Left lung (tissue), 10 donors: ENCODE data around the gene SYT1. TPM values are rescaled to one million over a fixed set of nuclear protein-coding genes. Genes with fewer than 3 reads are reported as not detected.

Experiments
- ATAC-seq: fragments of 200-7000 bp; cut with Tn5 transposase; one replicate; pipeline ENCODE4 v1.9.1; 2020; ENCODE audit warnings: moderate library complexity
- DNase-seq, 4 donors: peaks; one replicate each; pipeline ENCODE4 v3.0.0-alpha.2; 2013 to 2020
- H3K27ac ChIP-seq, 2 donors: fragments of 200-600 bp; sonication (generic) in 1 of 2; one replicate each; pipeline versions ENCODE4 v1.5.0 to v1.8.0; 2020 to 2021
- H3K27me3 ChIP-seq, 2 donors: fragments of 200-600 bp; sonication (generic) in 1 of 2; one replicate each; pipeline versions ENCODE4 v1.5.0 to v1.8.0; 2020 to 2021
- H3K36me3 ChIP-seq, 2 donors: fragments of 200-600 bp; sonication (generic) in 1 of 2; one replicate each; pipeline versions ENCODE4 v1.5.0 to v1.8.0; 2020 to 2021
- H3K4me1 ChIP-seq, 2 donors: fragments of 200-600 bp; one replicate each; pipeline ENCODE4 v1.8.0; 2021
- H3K4me3 ChIP-seq, 2 donors: fragments of 200-600 bp; sonication (generic) in 1 of 2; one replicate each; pipeline versions ENCODE4 v1.5.0 to v1.8.0; 2020 to 2021; ENCODE audit warnings: mild to moderate bottlenecking in 1 of 2
- H3K9me3 ChIP-seq, 2 donors: fragments of 200-600 bp; sonication (generic) in 1 of 2; one replicate each; pipeline versions ENCODE4 v1.5.0 to v1.8.0; 2020 to 2021
- CTCF ChIP-seq, 2 donors: fragments of 200-600 bp; sonication (generic) in 1 of 2; IDR thresholded peaks; one replicate each; pipeline versions ENCODE4 v1.5.0 to v1.8.0; 2021; ENCODE audit warnings: antibody characterized with exemption in 2 of 2
- intact Hi-C, 2 donors: fragments of 100-400 bp; cut with DNase I; formaldehyde crosslinking; loops; one replicate each; pipeline versions ENCODE4 v1.11.2 to v1.14.2; 2022
- polyA plus RNA-seq, 6 donors: library from polyadenylated mRNA; unstranded; fragments of 120-200 nt; gene quantifications; one replicate each; pipeline ENCODE4 v1.2.1, GENCODE V29; 2013; ENCODE audit not compliant: insufficient read length in 6 of 6
- total RNA-seq, 2 donors: library from RNA; stranded (reverse); fragmentation: NEBNext Ultra II Directional; extraction: Animal tissue kit (Norgen Biotek cat#: 25700); gene quantifications; one replicate each; pipeline ENCODE4 v1.2.1, GENCODE V29; 2021
- donor health status: DM: no; HTN: yes; CAD: no.
- donor health status: DM: no; HTN: no; CAD: no.

SYT1 gene
- total and polyA plus RNA-seq, 8 donors: 1.5 to 6.9 (median 4.8) TPM

DNA sequence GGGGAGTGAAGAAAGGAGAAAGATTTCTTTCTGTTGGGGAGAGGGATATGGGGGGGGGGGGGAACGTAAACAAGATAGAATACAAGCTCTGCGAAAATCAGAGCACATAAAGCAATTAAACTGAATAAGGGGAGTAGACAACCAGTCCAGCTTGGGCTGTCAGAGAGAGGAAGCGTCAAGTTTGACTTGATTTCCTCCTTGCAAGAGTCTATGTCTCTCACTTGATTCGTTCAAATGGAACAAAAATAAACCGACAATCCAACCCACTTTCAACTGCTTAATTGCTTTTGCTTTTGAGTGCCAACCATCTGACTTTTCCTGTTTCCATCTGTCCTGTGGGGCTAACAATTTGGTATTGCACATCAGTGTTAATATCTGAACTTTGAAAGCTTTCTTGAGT, 942 bp downstream of the SYT1 start:
- H3K4me3 ChIP-seq: peak overlapping the region in 1 of 2 donors; percentile 42
- no peaks in the 10 kb centered on the region for H3K4me1 ChIP-seq
- peaks cover 14 to 38% of the 10 kb centered on the region in 2 donors for H3K27me3 ChIP-seq
- no peak for DNase-seq
- H3K9me3 ChIP-seq: no peaks in the 10 kb centered on the region
- H3K27ac ChIP-seq: no peak overlapping the region
- intact Hi-C loops: no loop called here
- no peak for TF ChIP-seq CTCF (IDR thresholded peaks at IDR 0.05)
- ATAC-seq: no peak
- H3K36me3 ChIP-seq: no peaks in the 10 kb centered on the region

- H3K9me3 ChIP-seq: no peaks in the 10 kb centered on the region
- no peaks in the 10 kb centered on the region for H3K36me3 ChIP-seq
- DNase-seq: no peak
- ATAC-seq: no peak
- TF ChIP-seq CTCF (IDR thresholded peaks at IDR 0.05): no peak
- H3K27me3 ChIP-seq: peaks cover 14 to 38% of the 10 kb centered on the region in 2 donors
- H3K4me1 ChIP-seq: no peaks in the 10 kb centered on the region
- intact Hi-C loops: no loop called here
- H3K27ac ChIP-seq: no peak overlapping the region
- no peak overlapping the region for H3K4me3 ChIP-seq
Measured at GRCh38 chr12:78866518-78866917, 1.9 kb downstream of the SYT1 start.

- TF ChIP-seq CTCF (IDR thresholded peaks at IDR 0.05): no peak
- intact Hi-C loops: no loop called here
- H3K9me3 ChIP-seq: no peaks in the 10 kb centered on the region
Measured at GRCh38 chr12:78870539-78870938, 6.0 kb downstream of the SYT1 start.

DNA sequence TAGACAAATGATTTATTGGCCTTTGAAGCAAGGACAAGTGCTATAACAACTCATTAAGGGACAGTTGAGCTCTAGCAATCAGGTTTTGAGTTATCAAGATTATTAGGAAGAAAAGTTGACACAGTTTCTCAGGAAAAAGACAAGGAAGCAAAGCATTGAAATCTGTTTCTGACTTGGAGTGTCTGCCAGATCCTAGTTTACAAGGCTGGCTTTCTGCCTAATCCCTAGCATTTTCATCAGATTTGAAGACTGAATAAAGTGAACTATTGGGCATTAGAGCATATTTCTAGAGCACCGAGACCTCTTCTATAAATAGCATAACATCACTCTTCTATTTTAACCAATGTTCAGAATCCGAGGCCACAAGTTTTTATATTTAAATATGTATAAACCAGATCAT, 7.0 kb downstream of the SYT1 start:
- DNase-seq (peak in 1 of 4 donors; percentile 14), ATAC-seq (no peak)
- Histone ChIP-seq H3K27ac (no peak overlapping the region), H3K9me3 (no peaks in the 10 kb centered on the region), H3K4me3 (no peak overlapping the region), H3K36me3 (no peaks in the 10 kb centered on the region), H3K27me3 (peaks cover 0 to 4% of the 10 kb centered on the region in 2 donors), H3K4me1 (no peaks in the 10 kb centered on the region)
- TF ChIP-seq CTCF (IDR thresholded peaks at IDR 0.05): no peak
- intact Hi-C loops: no loop called here

More at GRCh38 chr12:78870539-78870938, 6.0 kb downstream of the SYT1 start:
- H3K27me3 ChIP-seq: peaks cover 0 to 4% of the 10 kb centered on the region in 2 donors
- H3K36me3 ChIP-seq: no peaks in the 10 kb centered on the region
- H3K27ac ChIP-seq: no peak overlapping the region
- ATAC-seq: no peak
- no peaks in the 10 kb centered on the region for H3K4me1 ChIP-seq
- no peak for DNase-seq
- no peak overlapping the region for H3K4me3 ChIP-seq

GRCh38 chr12:78878459-78878858, 13.9 kb downstream of the SYT1 start:
- no peaks in the 10 kb centered on the region for H3K27me3 ChIP-seq
- ATAC-seq (peak; percentile 77), DNase-seq (no peak)
- H3K4me1 ChIP-seq: no peaks in the 10 kb centered on the region
- H3K27ac ChIP-seq: no peak overlapping the region
- TF ChIP-seq CTCF (IDR thresholded peaks at IDR 0.05): no peak
- no peaks in the 10 kb centered on the region for H3K36me3 ChIP-seq
- no peak overlapping the region for H3K4me3 ChIP-seq
- intact Hi-C loops: no loop called here
- no peaks in the 10 kb centered on the region for H3K9me3 ChIP-seq
